Left ventricle myocardium superior (tissue), 1 donor: ENCODE data around the gene QKI. TPM values are rescaled to one million over a fixed set of nuclear protein-coding genes. Genes with fewer than 3 reads are reported as not detected.
"Not testable (repeated sequence)": the region's sequence is repeated elsewhere in the genome, so short reads cannot be mapped to it uniquely, and the experiment has no call there.

ENCODE experiments used
- ATAC-seq: fragments of 200-7000 bp; cut with Tn5 transposase; one replicate; pipeline ENCODE4 v1.9.1; 2020; ENCODE audit warnings: mild to moderate bottlenecking, moderate library complexity
- DNase-seq: peaks from one replicate; pipeline ENCODE4 v3.0.0-alpha.2; 2020
- intact Hi-C: fragments of 100-400 bp; cut with micrococcal nuclease; formaldehyde crosslinking; loops from one replicate; pipeline ENCODE4 v1.11.0; 2022
- total RNA-seq: library from RNA; stranded (reverse); fragmentation: NEBNext Ultra II Directional; extraction: Animal tissue kit (Norgen Biotek cat#: 25700); gene quantifications from one replicate; pipeline ENCODE4 v1.2.1, GENCODE V29; 2021
- donor health status: DM: no; HTN: yes; CAD: no; lungs with severe emphysema.

The QKI gene
- total RNA-seq, 1 donor from 2014 or later, result 502 TPM

GRCh38 chr6:163432300-163432699 lies 17.8 kb downstream of the QKI start:
- DNase-seq (no peak), ATAC-seq (peak; percentile 23)
- intact Hi-C loops, result loop anchor here (10.0 kb wide), 1 partner anchor 133 kb away; no protein-coding TSS in a partner anchor

- intact Hi-C loops, result loop anchor here (10.0 kb wide), 1 partner anchor 131 kb away; no protein-coding TSS in a partner anchor
Measured at GRCh38 chr6:163433486-163433885, 19.0 kb downstream of the QKI start.

GRCh38 chr6:163435023-163435422 lies 20.5 kb downstream of the QKI start:
- DNase-seq, result no peak
- intact Hi-C loops, result loop anchor here (10.0 kb wide), 1 partner anchor 130 kb away; no protein-coding TSS in a partner anchor
- no peak for ATAC-seq

More at GRCh38 chr6:163433486-163433885, 19.0 kb downstream of the QKI start:
- not testable (repeated sequence) for ATAC-seq, DNase-seq

GRCh38 chr6:163436843-163437242 lies 22.3 kb downstream of the QKI start:
- DNase-seq (no peak), ATAC-seq (no peak)
- intact Hi-C loops, result loop anchor here (10.0 kb wide), 1 partner anchor 128 kb away; no protein-coding TSS in a partner anchor

- no peak for ATAC-seq
- intact Hi-C loops, result loop anchor here (10.0 kb wide), 1 partner anchor 127 kb away; no protein-coding TSS in a partner anchor
- DNase-seq, result no peak
Measured at GRCh38 chr6:163437466-163437865, 22.9 kb downstream of the QKI start.

- intact Hi-C loops, result loop anchor here (10.0 kb wide), 1 partner anchor 126 kb away; no protein-coding TSS in a partner anchor
- DNase-seq (no peak), ATAC-seq (peak; percentile 41)
Measured at GRCh38 chr6:163438298-163438939, 23.9 kb downstream of the QKI start.

GRCh38 chr6:163438940-163439335 lies 24.4 kb downstream of the QKI start:
- DNase-seq, result peak; percentile 72
- intact Hi-C loops, result loop anchor here (10.0 kb wide), 1 partner anchor 126 kb away; no protein-coding TSS in a partner anchor
- ATAC-seq, result peak; percentile 66

GRCh38 chr6:163439390-163439789 lies 24.9 kb downstream of the QKI start:
- intact Hi-C loops, result loop anchor here (10.0 kb wide), 1 partner anchor 125 kb away; no protein-coding TSS in a partner anchor
- ATAC-seq, result peak; percentile 5
- DNase-seq, result not testable (repeated sequence)

- no peak for ATAC-seq
- DNase-seq, result no peak
- intact Hi-C loops, result loop anchor here (10.0 kb wide), 1 partner anchor 125 kb away; no protein-coding TSS in a partner anchor
Measured at GRCh38 chr6:163439997-163440396, 25.5 kb downstream of the QKI start.

GRCh38 chr6:163442336-163442735 lies 27.8 kb downstream of the QKI start:
- no peak for DNase-seq
- no peak for ATAC-seq
- intact Hi-C loops, result no loop called here

GRCh38 chr6:163444077-163444476 lies 29.6 kb downstream of the QKI start:
- DNase-seq (no peak), ATAC-seq (peak; percentile 8)
- intact Hi-C loops, result no loop called here

- intact Hi-C loops, result no loop called here
- ATAC-seq (no peak), DNase-seq (no peak)
Measured at GRCh38 chr6:163446549-163446948, 32.0 kb downstream of the QKI start.

GRCh38 chr6:163449076-163449475 lies 34.6 kb downstream of the QKI start:
- no peak for ATAC-seq
- DNase-seq, result no peak
- intact Hi-C loops, result no loop called here

GRCh38 chr6:163454425-163454824 lies 39.9 kb downstream of the QKI start:
- intact Hi-C loops, result no loop called here
- ATAC-seq, result no peak
- DNase-seq, result no peak

GRCh38 chr6:163455552-163455951 lies 41.0 kb downstream of the QKI start:
- DNase-seq (no peak), ATAC-seq (no peak)
- intact Hi-C loops, result no loop called here

GRCh38 chr6:163457637-163458561 lies 43.4 kb downstream of the QKI start:
- ATAC-seq (peak; percentile 70), DNase-seq (no peak)
- intact Hi-C loops, result no loop called here

- peak; percentile 42 for ATAC-seq
- intact Hi-C loops, result no loop called here
- no peak for DNase-seq
Measured at GRCh38 chr6:163459007-163459406, 44.5 kb downstream of the QKI start.

GRCh38 chr6:163459536-163459935 lies 45.0 kb downstream of the QKI start:
- intact Hi-C loops, result no loop called here
- no peak for ATAC-seq

GRCh38 chr6:163460307-163460782 lies 45.8 kb downstream of the QKI start:
- intact Hi-C loops, result no loop called here
- ATAC-seq (peak; percentile 5), DNase-seq (no peak)

More at GRCh38 chr6:163459536-163459935, 45.0 kb downstream of the QKI start:
- no peak for DNase-seq

GRCh38 chr6:163461696-163462095 lies 47.2 kb downstream of the QKI start:
- intact Hi-C loops, result no loop called here
- ATAC-seq, result no peak
- DNase-seq, result no peak
